ENCODE results near the gene LIFR. TPM values are rescaled to one million over a fixed set of nuclear protein-coding genes. Genes with fewer than 3 reads are reported as not detected.
A peak's percentile ranks its signal among the peaks of the same experiment; 100 is the strongest.

Gene LIFR
- total and polyA plus RNA-seq, 10 donors = 6.8 to 191 (median 93.3) TPM

- Histone ChIP-seq H3K36me3 (peaks cover 0 to 8% (median 0%) of the 10 kb centered on the region in 6 donors), H3K4me1 (peaks cover 10 to 41% (median 19%) of the 10 kb centered on the region in 6 donors), H3K27ac (no peak overlapping the region), H3K4me3 (no peak overlapping the region), H3K9me3 (no peaks in the 10 kb centered on the region), H3K27me3 (replicated peaks in 1 of 7) (peaks cover 0 to 94% (median 0%) of the 10 kb centered on the region in 7 donors)
- intact Hi-C loops (cut with DNase I; ENCODE audit: low total_unique reads) = no loop called here
- DNase-seq = no peak
- WGBS, 5 donors = 67 to 84% (median 76%) methylated on average over 11 of the region's 11 CpGs
- TF ChIP-seq CTCF (IDR thresholded peaks at IDR 0.05 in 8 of 11, conservative IDR thresholded peaks at IDR 0.05 in 3 of 11) (no peak), POLR2A (IDR thresholded peaks at IDR 0.05) (no peak), POLR2AphosphoS5 (IDR thresholded peaks at IDR 0.05) (no peak)
Measured at GRCh38 chr5:38453921-38454320, 102.5 kb downstream of the LIFR start.

- Histone ChIP-seq H3K36me3 (peaks cover 0 to 4% (median 0%) of the 10 kb centered on the region in 6 donors), H3K4me3 (no peak overlapping the region), H3K27ac (no peak overlapping the region), H3K4me1 (peaks cover 10 to 45% (median 22%) of the 10 kb centered on the region in 6 donors), H3K9me3 (no peaks in the 10 kb centered on the region), H3K27me3 (replicated peaks in 1 of 7) (peaks cover 0 to 94% (median 2%) of the 10 kb centered on the region in 7 donors)
- DNase-seq = no peak
- WGBS, 5 donors = 10 to 16% (median 11%) methylated on average over 3 of the region's 3 CpGs
- TF ChIP-seq POLR2A (IDR thresholded peaks at IDR 0.05) (no peak), POLR2AphosphoS5 (IDR thresholded peaks at IDR 0.05) (peak in 1 of 3 donors; percentile 34)
- intact Hi-C loops (cut with DNase I; ENCODE audit: low total_unique reads) = no loop called here
Measured at GRCh38 chr5:38453506-38453905, 102.9 kb downstream of the LIFR start.

DNA sequence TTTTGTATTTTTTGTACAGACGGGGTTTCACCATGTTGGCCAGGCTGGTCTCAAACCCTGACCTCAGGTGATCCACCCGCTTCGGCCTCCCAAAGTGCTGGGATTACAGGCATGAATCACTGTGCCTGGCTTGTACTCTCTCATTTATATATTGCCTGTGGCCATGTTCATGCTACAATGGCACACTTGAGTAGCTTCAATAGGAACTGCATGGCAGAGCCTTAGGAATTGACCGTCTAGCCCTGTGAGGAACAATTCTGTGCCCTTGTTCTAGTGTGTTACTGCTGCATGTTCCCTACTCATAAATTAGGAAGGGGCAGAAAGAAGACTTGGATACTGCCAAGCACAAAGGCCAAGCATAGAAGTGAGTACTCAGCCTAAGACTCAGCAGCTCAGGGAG lies 104.2 kb downstream of the LIFR start:
- H3K4me1 ChIP-seq = peaks cover 12 to 56% (median 28%) of the 10 kb centered on the region in 6 donors
- no peak for DNase-seq
- H3K9me3 ChIP-seq = no peaks in the 10 kb centered on the region
- intact Hi-C loops (cut with DNase I; ENCODE audit: low total_unique reads) = no loop called here
- H3K27ac ChIP-seq = no peak overlapping the region
- peaks cover 0 to 94% (median 10%) of the 10 kb centered on the region in 7 donors for H3K27me3 ChIP-seq (replicated peaks in 1 of 7)
- H3K36me3 ChIP-seq = no peaks in the 10 kb centered on the region
- 90 to 97% (median 96%) methylated on average over 4 of the region's 4 CpGs for WGBS, 5 donors
- H3K4me3 ChIP-seq = no peak overlapping the region
- no peak for TF ChIP-seq POLR2AphosphoS5 (IDR thresholded peaks at IDR 0.05)
- TF ChIP-seq POLR2A (IDR thresholded peaks at IDR 0.05) = no peak
- no peak for TF ChIP-seq CTCF (IDR thresholded peaks at IDR 0.05 in 8 of 11, conservative IDR thresholded peaks at IDR 0.05 in 3 of 11)

DNA sequence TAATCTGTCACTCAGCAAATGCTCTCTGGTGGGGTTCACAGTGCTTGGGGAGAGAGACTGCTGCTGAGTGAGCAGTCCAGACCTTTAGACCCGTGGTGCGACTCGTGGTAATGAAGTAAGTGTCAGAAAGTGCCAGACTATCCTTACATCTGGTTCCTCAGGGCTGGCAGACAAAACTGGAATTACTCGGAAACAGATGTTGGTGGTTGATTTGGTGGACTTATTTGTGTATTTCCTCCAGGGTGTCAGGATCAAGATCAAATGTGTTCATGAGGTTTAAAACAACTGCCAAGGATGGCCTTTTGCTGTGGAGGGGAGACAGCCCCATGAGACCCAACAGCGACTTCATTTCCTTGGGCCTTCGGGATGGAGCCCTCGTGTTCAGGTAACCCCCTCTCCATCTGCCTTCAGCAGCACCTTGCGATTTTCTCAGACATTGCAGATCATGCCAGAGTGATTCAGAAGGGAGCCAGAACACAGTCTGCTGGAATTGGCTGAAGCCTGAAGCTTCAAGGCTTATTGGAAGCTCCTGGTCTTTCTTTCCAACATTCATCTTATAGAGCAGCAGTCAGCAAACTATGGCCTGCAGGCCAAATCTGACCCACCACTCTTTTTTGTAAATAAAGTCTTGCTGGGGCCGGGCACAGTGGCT lies 105.2 kb downstream of the LIFR start:
- DNase-seq = no peak
- TF ChIP-seq POLR2A (IDR thresholded peaks at IDR 0.05) (no peak), POLR2AphosphoS5 (IDR thresholded peaks at IDR 0.05) (peak in 1 of 3 donors; percentile 57)
- Histone ChIP-seq H3K4me3 (no peak overlapping the region), H3K27me3 (replicated peaks in 1 of 7) (peaks cover 0 to 94% (median 11%) of the 10 kb centered on the region in 7 donors), H3K36me3 (no peaks in the 10 kb centered on the region), H3K4me1 (peaks cover 12 to 62% (median 29%) of the 10 kb centered on the region in 6 donors), H3K9me3 (no peaks in the 10 kb centered on the region), H3K27ac (peak overlapping the region in 6 of 8 donors; percentile 23 to 89 (median 54))
- WGBS, 5 donors = 55 to 66% (median 61%) methylated on average over 9 of the region's 9 CpGs
- intact Hi-C loops (cut with DNase I; ENCODE audit: low total_unique reads) = no loop called here

DNA sequence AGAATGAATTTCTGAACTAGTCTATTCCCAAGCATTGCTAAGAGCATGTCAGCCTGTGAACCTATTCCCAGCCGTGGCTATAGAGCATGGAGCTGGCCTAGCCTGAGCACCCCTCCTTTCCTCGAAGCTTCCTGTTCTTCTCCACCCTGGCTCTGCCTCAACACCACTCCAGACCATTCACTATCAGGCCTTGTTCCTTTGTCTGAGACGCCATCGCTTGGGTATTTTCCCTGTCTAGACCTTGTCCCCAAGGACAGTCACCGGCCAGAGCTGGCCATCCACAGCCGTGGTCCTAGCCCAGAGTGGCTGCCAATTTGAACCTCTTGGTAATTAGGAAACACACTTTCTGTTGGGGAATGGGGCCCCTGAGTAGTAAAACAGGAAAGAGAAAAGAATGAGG lies 105.8 kb downstream of the LIFR start:
- Histone ChIP-seq H3K27me3 (replicated peaks in 1 of 7) (peaks cover 0 to 94% (median 14%) of the 10 kb centered on the region in 7 donors), H3K27ac (peak overlapping the region; percentile 23 to 89 (median 54)), H3K4me3 (no peak overlapping the region), H3K4me1 (peaks cover 12 to 62% (median 29%) of the 10 kb centered on the region in 6 donors), H3K36me3 (no peaks in the 10 kb centered on the region), H3K9me3 (no peaks in the 10 kb centered on the region)
- TF ChIP-seq POLR2AphosphoS5 (IDR thresholded peaks at IDR 0.05) (no peak), POLR2A (IDR thresholded peaks at IDR 0.05) (no peak), CTCF (IDR thresholded peaks at IDR 0.05 in 8 of 11, conservative IDR thresholded peaks at IDR 0.05 in 3 of 11) (no peak)
- 65 to 79% (median 72%) methylated on average over 6 of the region's 6 CpGs for WGBS, 5 donors
- DNase-seq = no peak
- intact Hi-C loops (cut with DNase I; ENCODE audit: low total_unique reads) = no loop called here
